ENCODE measurements around the gene CD47.

GRCh38 chr3:108092501-108092900, 1.7 kb upstream of the CD47 start:
- TF ChIP-seq POLR2A (IDR thresholded peaks at IDR 0.05; ENCODE audit: low read depth, low read length) (no peak), MAFK (IDR thresholded peaks at IDR 0.05; ENCODE audit: low read depth, low read length) (no peak), MXI1 (IDR thresholded peaks at IDR 0.05; ENCODE audit: borderline replicate concordance, low read depth, low read length) (no peak), RAD21 (IDR thresholded peaks at IDR 0.05; ENCODE audit: low read length) (no peak), SMC3 (IDR thresholded peaks at IDR 0.05; ENCODE audit: low read depth, low read length) (no peak), MAZ (IDR thresholded peaks at IDR 0.05; ENCODE audit: borderline replicate concordance, low read depth, low read length) (no peak), CEBPB (IDR thresholded peaks at IDR 0.05; ENCODE audit: low read depth, low read length) (no peak), RFX5 (IDR thresholded peaks at IDR 0.05; ENCODE audit: low read depth, low read length) (no peak), CHD1 (IDR thresholded peaks at IDR 0.05; ENCODE audit: low read depth, low read length) (no peak), FOS (IDR thresholded peaks at IDR 0.05; ENCODE audit: low read depth, low read length) (no peak)
- TF ChIP-seq, protein P1, sequence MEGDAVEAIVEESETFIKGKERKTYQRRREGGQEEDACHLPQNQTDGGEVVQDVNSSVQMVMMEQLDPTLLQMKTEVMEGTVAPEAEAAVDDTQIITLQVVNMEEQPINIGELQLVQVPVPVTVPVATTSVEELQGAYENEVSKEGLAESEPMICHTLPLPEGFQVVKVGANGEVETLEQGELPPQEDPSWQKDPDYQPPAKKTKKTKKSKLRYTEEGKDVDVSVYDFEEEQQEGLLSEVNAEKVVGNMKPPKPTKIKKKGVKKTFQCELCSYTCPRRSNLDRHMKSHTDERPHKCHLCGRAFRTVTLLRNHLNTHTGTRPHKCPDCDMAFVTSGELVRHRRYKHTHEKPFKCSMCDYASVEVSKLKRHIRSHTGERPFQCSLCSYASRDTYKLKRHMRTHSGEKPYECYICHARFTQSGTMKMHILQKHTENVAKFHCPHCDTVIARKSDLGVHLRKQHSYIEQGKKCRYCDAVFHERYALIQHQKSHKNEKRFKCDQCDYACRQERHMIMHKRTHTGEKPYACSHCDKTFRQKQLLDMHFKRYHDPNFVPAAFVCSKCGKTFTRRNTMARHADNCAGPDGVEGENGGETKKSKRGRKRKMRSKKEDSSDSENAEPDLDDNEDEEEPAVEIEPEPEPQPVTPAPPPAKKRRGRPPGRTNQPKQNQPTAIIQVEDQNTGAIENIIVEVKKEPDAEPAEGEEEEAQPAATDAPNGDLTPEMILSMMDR (conservative IDR thresholded peaks at IDR 0.05; ENCODE audit: low read depth, low read length) = no peak
- TF ChIP-seq, protein P2, sequence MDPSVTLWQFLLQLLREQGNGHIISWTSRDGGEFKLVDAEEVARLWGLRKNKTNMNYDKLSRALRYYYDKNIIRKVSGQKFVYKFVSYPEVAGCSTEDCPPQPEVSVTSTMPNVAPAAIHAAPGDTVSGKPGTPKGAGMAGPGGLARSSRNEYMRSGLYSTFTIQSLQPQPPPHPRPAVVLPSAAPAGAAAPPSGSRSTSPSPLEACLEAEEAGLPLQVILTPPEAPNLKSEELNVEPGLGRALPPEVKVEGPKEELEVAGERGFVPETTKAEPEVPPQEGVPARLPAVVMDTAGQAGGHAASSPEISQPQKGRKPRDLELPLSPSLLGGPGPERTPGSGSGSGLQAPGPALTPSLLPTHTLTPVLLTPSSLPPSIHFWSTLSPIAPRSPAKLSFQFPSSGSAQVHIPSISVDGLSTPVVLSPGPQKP (IDR thresholded peaks at IDR 0.05; ENCODE audit: borderline replicate concordance, low read depth, low read length) = no peak

All from IMR-90 (cell line).